GM12878 (cell line): ENCODE results near the gene BLOC1S4. TPM values are rescaled to one million over a fixed set of nuclear protein-coding genes. Genes with fewer than 3 reads are reported as not detected.
A peak's percentile ranks its signal among the peaks of the same experiment; 100 is the strongest.

ENCODE experiments used
- ATAC-seq: fragments of 200-7000 bp; cut with Tn5 transposase; 3 replicates; pipeline ENCODE4 v1.9.1; 2020; ENCODE audit warnings: mild to moderate bottlenecking, moderate library complexity
- BruUV-seq: library from RNA; stranded (reverse); fragments of 400-500 nt; replicated peaks from 2 replicates; lab custom pipeline; 2021; lab: Mats Ljungman, UMichigan
- CTCF ChIA-PET: fragments of 300-600 bp; sonication (Branson Sonifier 250); formaldehyde crosslinking; extraction: SDS; loops from one replicate; lab custom pipeline; 2021; ENCODE audit warnings: inconsistent platforms; lab: Yijun Ruan, JAX
- POLR2A ChIA-PET: fragments of 350-600 bp; formaldehyde crosslinking; extraction: SDS; loops from one replicate; lab custom pipeline; 2021; ENCODE audit warnings: inconsistent platforms; lab: Charles Lee
- RAD21 ChIA-PET: fragments of 300-600 bp; sonication (Branson Sonifier 250); formaldehyde crosslinking; loops from one replicate; lab custom pipeline; 2023; ENCODE audit warnings: antibody characterized with exemption; ENCODE audit not compliant: unreplicated experiment; lab: Charles Lee
- SMC1A ChIA-PET: fragments of 300-600 bp; sonication (Branson Sonifier 250); formaldehyde crosslinking; loops from one replicate; lab custom pipeline; 2023; ENCODE audit not compliant: unreplicated experiment, uncharacterized antibody; lab: Charles Lee
- DNase-seq: peaks from one replicate; pipeline ENCODE4 v3.0.0-alpha.2; 2011; ENCODE audit warnings: low read depth, low spot score
- FAIRE-seq: peaks from 3 replicates; lab custom pipeline; 2011; peaks lifted over from hg19 to GRCh38; lab: Jason Lieb, UNC
- H2AFZ ChIP-seq: 2 replicates; pipeline ENCODE4 v1.6.0; 2011; ENCODE audit warnings: low read depth, low read length, control low read depth; ENCODE audit not compliant: control insufficient read depth
- H3K27ac ChIP-seq: 2 replicates; pipeline ENCODE4 v1.5.1; 2011; ENCODE audit warnings: control low read depth; ENCODE audit not compliant: control insufficient read depth, insufficient read depth
- H3K27me3 ChIP-seq, 2 experiments: replicated peaks in 1 of 2; 2 replicates each; pipeline versions ENCODE4 v1.6.0 to v1.6.1; 2011; ENCODE audit warnings: low read length in 1 of 2; ENCODE audit not compliant: control insufficient read depth in 2 of 2, insufficient read depth in 2 of 2
- H3K36me3 ChIP-seq, 2 experiments: 2 replicates each; pipeline ENCODE4 v1.5.1; 2011; ENCODE audit warnings: low read length in 1 of 2; ENCODE audit not compliant: control insufficient read depth in 2 of 2, insufficient read depth in 2 of 2
- H3K4me1 ChIP-seq: 2 replicates; pipeline ENCODE4 v1.6.1; 2011; ENCODE audit warnings: mild to moderate bottlenecking, low read length, moderate library complexity, mixed read lengths; ENCODE audit not compliant: control insufficient read depth, insufficient read depth
- H3K4me2 ChIP-seq: 2 replicates; pipeline ENCODE4 v1.6.0; 2011; ENCODE audit warnings: control low read depth; ENCODE audit not compliant: control insufficient read depth, insufficient read depth
- H3K4me3 ChIP-seq: fragments of 200-600 bp; sonication (generic); 2 replicates; pipeline ENCODE4 v1.5.1; 2016
- H3K79me2 ChIP-seq: 2 replicates; pipeline ENCODE4 v1.6.0; 2011; ENCODE audit warnings: low read length; ENCODE audit not compliant: control insufficient read depth, insufficient read depth
- H3K9ac ChIP-seq: 2 replicates; pipeline ENCODE4 v1.8.0; 2011; ENCODE audit warnings: low read length, control low read depth, mixed read lengths; ENCODE audit not compliant: control insufficient read depth, insufficient read depth
- H3K9me3 ChIP-seq: replicated peaks from 3 replicates; pipeline ENCODE4 v1.5.1; 2011; ENCODE audit warnings: mild to moderate bottlenecking, low read length; ENCODE audit not compliant: control insufficient read depth, insufficient read depth
- H4K20me1 ChIP-seq: 2 replicates; pipeline ENCODE4 v1.6.0; 2011; ENCODE audit not compliant: control insufficient read depth, insufficient read depth
- EZH2 ChIP-seq: IDR thresholded peaks from 2 replicates; pipeline ENCODE4 v1.6.1; 2012; ENCODE audit warnings: low read depth, mild to moderate bottlenecking, control low read depth, inconsistent platforms, low read length, borderline replicate concordance; ENCODE audit not compliant: control insufficient read depth
- IRF3 ChIP-seq: fragments of 450-650 bp; IDR thresholded peaks from 2 replicates; pipeline ENCODE4 v1.6.1; 2014; ENCODE audit warnings: mild to moderate bottlenecking
- MXI1 ChIP-seq: fragments of 150-350 bp; IDR thresholded peaks from 2 replicates; pipeline ENCODE4 v1.6.1; 2011; ENCODE audit warnings: low read depth, mild to moderate bottlenecking, inconsistent platforms, low read length, improper control_type of control experiment
- MYC ChIP-seq: IDR thresholded peaks from 2 replicates; pipeline ENCODE4 v1.6.1; 2011; ENCODE audit warnings: mild to moderate bottlenecking, low read length, moderate library complexity, inconsistent platforms; ENCODE audit not compliant: insufficient read depth, insufficient replicate concordance, insufficient read length, severe bottlenecking
- NFYB ChIP-seq: IDR thresholded peaks from 2 replicates; pipeline ENCODE4 v1.6.1; 2011; ENCODE audit warnings: low read depth, mild to moderate bottlenecking, low read length, improper control_type of control experiment, moderate library complexity; ENCODE audit not compliant: insufficient read depth
- PRDM15 ChIP-seq: fragments of 450-650 bp; formaldehyde crosslinking; IDR thresholded peaks from 2 replicates; pipeline ENCODE4 v1.4.0; 2020; ENCODE audit warnings: mild to moderate bottlenecking, moderate library complexity
- RFX5 ChIP-seq: IDR thresholded peaks from 2 replicates; pipeline ENCODE4 v1.6.1; 2011; ENCODE audit warnings: low read depth, low read length, improper control_type of control experiment
- RUNX3 ChIP-seq: IDR thresholded peaks from 2 replicates; pipeline ENCODE4 v1.6.1; 2012; ENCODE audit warnings: low read length, inconsistent platforms
- SRF ChIP-seq, 2 experiments: IDR thresholded peaks; 2 replicates each; pipeline ENCODE4 v1.6.1; 2011; ENCODE audit warnings: low read depth in 2 of 2, low read length in 2 of 2, mild to moderate bottlenecking in 1 of 2, moderate library complexity in 1 of 2
- STAT3 ChIP-seq: IDR thresholded peaks from 2 replicates; pipeline ENCODE4 v1.6.1; 2011; ENCODE audit warnings: low read depth, low read length, improper control_type of control experiment
- SUPT20H ChIP-seq: IDR thresholded peaks from 2 replicates; pipeline ENCODE4 v1.6.1; 2011; ENCODE audit warnings: low read depth, mild to moderate bottlenecking, low read length, moderate library complexity, borderline replicate concordance; ENCODE audit not compliant: control insufficient read depth
- TCF7 ChIP-seq: IDR thresholded peaks from 2 replicates; pipeline ENCODE4 v1.6.1; 2014; ENCODE audit warnings: antibody characterized with exemption, borderline replicate concordance
- ZNF217 ChIP-seq: fragments of 450-650 bp; IDR thresholded peaks from 2 replicates; pipeline ENCODE4 v1.6.1; 2017; ENCODE audit warnings: antibody characterized with exemption, mild to moderate bottlenecking
- WGBS: methylation state at CpG from one replicate; pipeline ENCODE4 v1.1.6; 2016; ENCODE audit warnings: low lambda C conversion rate; ENCODE audit not compliant: insufficient replicate concordance, insufficient coverage; ENCODE audit errors: missing lambda C conversion rate; 5-methylcytosine and 5-hydroxymethylcytosine counted together
- in situ Hi-C: fragments of 300-500 bp; cut with MboI; formaldehyde crosslinking; loops from 9 replicates; pipeline ENCODE4 v1.14.3; 2018; ENCODE audit warnings: mixed read lengths
- intact Hi-C: fragments of 100-400 bp; cut with micrococcal nuclease; formaldehyde crosslinking; loops from one replicate; pipeline ENCODE4 v1.14.2; 2022; ENCODE audit not compliant: unreplicated experiment
- polyA plus RNA-seq, 11 experiments: library from polyadenylated mRNA; depleted of rRNA in 4 of 11; unstranded in 6 of 11; stranded (reverse) in 5 of 11; fragments of >200 nt; fragmentation: Nextera tagmentation in 4 of 11; fragmentation: Illumina TruSeq in 1 of 11; extraction: Ambion mirVana in 4 of 11; extraction: Trizol in 1 of 11; gene quantifications; 1 replicate in 1 of 11; 2 replicates in 10 of 11; pipeline versions ENCODE4 v1.2.1 to v1.2.3, GENCODE V29; 2011 to 2016; ENCODE audit warnings: inconsistent platforms in 2 of 11, missing spikeins in 2 of 11, low read depth in 1 of 11
- total RNA-seq, 4 experiments: library from RNA; depleted of rRNA in 3 of 4; stranded (reverse); fragments of >200 nt in 3 of 4; fragmentation: Illumina TruSeq in 1 of 4; extraction: Trizol in 1 of 4; gene quantifications; 2 replicates each; pipeline versions ENCODE4 v1.2.1 to v1.2.3, GENCODE V29; 2013 to 2021
- TF ChIP-seq, protein P1 (sequence below): fragments of 450-650 bp; conservative IDR thresholded peaks from 2 replicates; pipeline ENCODE4 v1.6.1; 2017; ENCODE audit warnings: mild to moderate bottlenecking, moderate library complexity

BLOC1S4 gene
- total and polyA plus RNA-seq, 10 of the 15 experiments (the other 5 are each of a cell fraction or from before 2014, with no cell fraction given), result 2.7 to 23.8 (median 9.5) TPM

DNA sequence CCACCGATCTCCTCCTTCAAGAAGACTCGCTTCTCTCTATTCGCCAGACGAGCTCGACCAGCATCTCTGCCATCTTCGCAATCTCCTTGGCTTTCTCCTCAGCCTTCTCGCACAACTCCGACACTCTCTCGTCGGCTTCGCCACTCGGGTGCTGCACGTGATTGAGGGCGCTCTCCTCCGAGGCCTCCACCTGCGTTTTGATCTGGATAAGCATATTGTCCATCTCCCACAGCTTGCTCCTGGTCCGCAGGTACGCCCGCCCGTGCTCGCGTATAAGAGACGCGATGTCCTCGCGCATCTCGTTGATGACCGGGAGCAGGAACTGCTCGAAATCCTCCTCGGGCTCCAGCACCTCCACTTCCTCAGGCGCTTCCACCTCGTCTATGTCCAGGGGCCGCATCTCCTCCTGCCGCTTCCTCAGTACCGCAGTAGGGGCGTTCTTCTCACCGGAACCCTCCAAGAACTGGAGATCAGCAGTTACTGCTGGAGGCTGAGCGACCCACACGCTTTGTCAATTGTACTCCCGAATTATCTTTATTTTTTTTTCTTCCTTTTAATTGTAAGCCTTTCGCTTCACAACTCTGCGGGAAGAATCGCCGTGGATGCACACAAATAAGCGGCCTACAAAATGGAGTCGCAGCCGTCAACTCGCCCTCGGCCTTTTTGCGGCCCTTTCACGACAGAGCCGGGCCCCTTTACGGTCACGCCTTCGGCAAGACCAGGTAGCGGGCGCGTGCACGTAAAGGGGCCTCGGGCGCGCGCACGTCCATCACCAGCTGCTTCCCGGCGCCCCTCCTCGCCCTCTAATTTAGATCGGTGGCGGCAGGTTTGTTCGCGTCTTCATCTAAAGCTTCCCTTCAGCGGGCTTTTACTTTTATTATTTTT is 6.5 kb upstream of the BLOC1S4 start, which contains the start of gene MRFAP1L1:
TSS of gene MRFAP1L1 (minus strand) at position 636 of the 885 bp plus-strand sequence. CDS start at position 400, 236 bp downstream.
- H4K20me1 ChIP-seq, result peaks cover 3% of the 10 kb centered on the region; the same call in 1 of the 2 replicates
- peak; percentile 85 for ATAC-seq
- H3K4me1 ChIP-seq, result peaks cover 14% of the 10 kb centered on the region
- peaks cover 0 to 6% of the 10 kb centered on the region in 2 experiments; a peak in 1 of 4 replicates for H3K36me3 ChIP-seq
- intact Hi-C loops, result loop anchor here (1.0 to 2.0 kb wide), 2 partner anchors 35 to 69 kb away; partner anchors contain the start of gene MRFAP1
- peaks cover 49% of the 10 kb centered on the region for H3K79me2 ChIP-seq
- H3K9me3 ChIP-seq, result no peaks in the 10 kb centered on the region; the same call in 2 of the 3 replicates
- POLR2A ChIA-PET, result interaction anchor here (0.6 to 1.2 kb wide), 7 partner anchors 39 to 358 kb away, joined by 3 to 5 read pairs (median 3); partner anchors contain the start of gene MRFAP1
- peak; percentile 85 for DNase-seq
- in situ Hi-C loops, result no loop called here
- H3K27me3 ChIP-seq, result no peaks in the 10 kb centered on the region
- under 1% methylated on average over 72 of the region's 72 CpGs for WGBS
- CTCF ChIA-PET, result interaction anchor here (1.0 to 5.1 kb wide), 6 partner anchors 8 to 360 kb away, joined by 3 to 25 read pairs (median 7); no protein-coding TSS in a partner anchor
- SMC1A ChIA-PET, result interaction anchor here (0.7 to 2.1 kb wide), 7 partner anchors 10 to 324 kb away, joined by 3 to 13 read pairs (median 4); a partner anchor contains a TSS
- RAD21 ChIA-PET, result interaction anchor here (0.9 to 4.7 kb wide), 5 partner anchors 35 to 164 kb away, joined by 3 to 22 read pairs (median 6); partner anchors contain the start of gene MRFAP1
- H3K4me2 ChIP-seq, result peak within 1 kb of the TSS; percentile 100
- H3K4me3 ChIP-seq, result peak within 1 kb of the TSS; percentile 89
- H3K27ac ChIP-seq, result peak within 1 kb of the TSS; percentile 81
- FAIRE-seq, result peak; percentile 44
- H2AFZ ChIP-seq, result peak within 1 kb of the TSS; percentile 96
- H3K9ac ChIP-seq, result peak within 1 kb of the TSS; percentile 82
- TSS peak; percentile 91 for BruUV-seq
- TF ChIP-seq TCF7 (no peak), EZH2 (no peak), RFX5 (no peak), MYC (no peak), NFYB (no peak), RUNX3 (peak; percentile 43), SRF (IDR thresholded peaks at IDR 0.05; ENCODE audit: low read depth in 2 of 2, low read length in 2 of 2) (no peak), SUPT20H (no peak), ZNF217 (no peak), IRF3 (no peak), PRDM15 (no peak), STAT3 (no peak), MXI1 (0 out of 2 replicates have a peak, but pooled peaks have one; percentile 39)
- TF ChIP-seq, protein P1, sequence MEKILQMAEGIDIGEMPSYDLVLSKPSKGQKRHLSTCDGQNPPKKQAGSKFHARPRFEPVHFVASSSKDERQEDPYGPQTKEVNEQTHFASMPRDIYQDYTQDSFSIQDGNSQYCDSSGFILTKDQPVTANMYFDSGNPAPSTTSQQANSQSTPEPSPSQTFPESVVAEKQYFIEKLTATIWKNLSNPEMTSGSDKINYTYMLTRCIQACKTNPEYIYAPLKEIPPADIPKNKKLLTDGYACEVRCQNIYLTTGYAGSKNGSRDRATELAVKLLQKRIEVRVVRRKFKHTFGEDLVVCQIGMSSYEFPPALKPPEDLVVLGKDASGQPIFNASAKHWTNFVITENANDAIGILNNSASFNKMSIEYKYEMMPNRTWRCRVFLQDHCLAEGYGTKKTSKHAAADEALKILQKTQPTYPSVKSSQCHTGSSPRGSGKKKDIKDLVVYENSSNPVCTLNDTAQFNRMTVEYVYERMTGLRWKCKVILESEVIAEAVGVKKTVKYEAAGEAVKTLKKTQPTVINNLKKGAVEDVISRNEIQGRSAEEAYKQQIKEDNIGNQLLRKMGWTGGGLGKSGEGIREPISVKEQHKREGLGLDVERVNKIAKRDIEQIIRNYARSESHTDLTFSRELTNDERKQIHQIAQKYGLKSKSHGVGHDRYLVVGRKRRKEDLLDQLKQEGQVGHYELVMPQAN, result peak; percentile 48; the same call in 1 of the 2 replicates
